Activated CD4-positive, CD25-positive, alpha-beta regulatory T cell treated with anti-CD3 and anti-CD28 coated beads, Interleukin-2, amount 50 U/mL, for 24 hours (primary cell): Measurements from ENCODE around the gene PDE1C.

Experiments used
- ATAC-seq, 2 donors: fragments of 150-1000 bp; cut with Tn5 transposase; one replicate each; pipeline ENCODE4 v1.10.0; 2021; ENCODE audit warnings: mild to moderate bottlenecking in 1 of 2, moderate library complexity in 1 of 2

The PDE1C gene

DNA sequence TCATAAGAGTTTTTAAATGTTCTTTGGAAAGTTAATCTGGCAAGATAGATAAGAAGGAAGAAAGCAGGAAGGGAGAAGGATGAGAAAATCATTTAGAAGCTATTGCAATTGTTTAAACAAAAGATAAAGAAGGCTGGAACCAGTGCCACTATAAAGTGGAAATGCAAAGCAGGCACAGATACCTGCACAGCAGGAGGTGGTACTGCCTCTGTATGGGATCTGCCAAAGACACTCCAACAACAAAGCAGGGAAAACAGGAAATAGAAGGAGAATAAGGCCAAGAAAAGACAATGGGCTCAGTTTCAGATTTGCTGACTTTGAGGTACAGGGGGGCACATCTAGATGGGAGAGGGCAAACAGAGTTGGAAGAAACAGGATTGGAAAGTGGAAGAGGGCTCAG is 244.6 kb downstream of the PDE1C start:
- no peak for ATAC-seq

DNA sequence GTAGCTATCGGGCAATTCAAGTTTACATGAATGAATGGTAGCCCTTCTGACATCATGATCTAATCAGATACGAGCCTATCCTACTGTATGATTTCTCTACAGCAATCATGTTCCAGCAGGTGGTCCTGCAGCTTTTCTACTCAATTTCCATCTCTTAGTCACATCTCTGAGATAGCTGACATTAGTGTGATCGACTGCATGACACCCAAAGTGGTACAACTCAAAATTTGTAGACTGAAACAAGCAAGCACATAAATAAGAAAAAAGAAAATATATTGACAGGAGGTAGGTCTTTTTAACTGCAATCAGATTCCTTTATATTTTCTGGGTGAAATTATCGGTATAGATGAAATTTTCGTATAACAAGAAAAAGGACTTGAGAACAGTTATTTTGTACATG is 251.2 kb downstream of the PDE1C start:
- no peak for ATAC-seq

DNA sequence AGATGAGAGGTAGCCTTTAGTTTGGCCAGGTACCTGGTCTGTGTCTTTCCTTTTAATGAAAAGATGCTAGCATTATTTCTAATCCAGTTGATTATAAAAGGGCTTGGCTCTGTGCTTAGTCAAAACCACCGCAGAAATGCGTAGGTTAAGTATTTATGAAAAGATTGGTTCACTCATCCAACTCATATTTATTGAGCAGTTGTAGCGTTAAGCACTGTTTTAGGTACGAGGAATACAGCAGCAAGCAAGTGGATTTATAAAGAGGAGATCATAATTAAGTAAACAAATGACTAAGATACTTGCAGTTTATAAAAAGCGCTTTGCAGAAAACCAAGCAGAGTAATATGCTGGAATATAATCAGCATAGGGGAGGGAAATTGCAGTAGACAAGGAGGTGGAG is 253.4 kb downstream of the PDE1C start:
- ATAC-seq: no peak

DNA sequence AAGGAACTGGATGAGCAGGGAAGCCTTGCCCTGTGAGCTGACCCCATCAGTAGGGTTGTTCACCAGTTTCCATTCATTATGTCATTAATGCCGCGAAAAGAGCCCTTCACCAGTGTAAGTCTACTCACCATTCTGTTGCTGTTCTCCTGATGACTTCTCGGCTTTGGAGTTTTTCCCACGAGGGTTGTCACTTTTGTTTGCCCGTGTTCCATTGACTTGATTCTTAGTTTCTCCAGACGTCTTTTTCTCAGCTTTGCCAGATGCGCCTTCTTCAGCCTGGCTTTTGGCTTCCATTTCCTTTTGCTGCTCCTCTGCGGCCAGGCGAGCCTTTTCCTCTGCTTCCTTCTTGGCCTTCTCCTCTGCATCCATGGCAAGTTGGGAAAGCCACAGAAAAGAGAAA is 254.4 kb downstream of the PDE1C start:
- no peak for ATAC-seq

DNA sequence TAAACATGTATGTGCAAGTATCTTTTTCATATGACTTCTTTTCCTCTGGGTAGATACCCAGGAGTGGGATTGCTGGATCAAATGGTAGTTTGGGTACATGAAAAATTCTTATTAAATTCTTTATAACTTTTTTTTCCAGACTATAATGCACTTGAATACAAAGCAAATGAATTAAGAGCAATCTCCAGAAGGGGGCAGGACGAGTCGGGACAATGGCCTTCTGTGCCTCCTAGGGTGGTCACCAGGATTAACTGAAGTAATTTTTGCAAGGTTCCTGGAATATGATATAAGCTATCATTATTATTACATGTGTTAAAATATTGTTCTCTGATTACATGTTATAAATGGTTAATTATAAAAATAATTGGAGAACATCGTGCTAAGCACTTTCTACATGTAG is 256.0 kb downstream of the PDE1C start:
- no peak for ATAC-seq

DNA sequence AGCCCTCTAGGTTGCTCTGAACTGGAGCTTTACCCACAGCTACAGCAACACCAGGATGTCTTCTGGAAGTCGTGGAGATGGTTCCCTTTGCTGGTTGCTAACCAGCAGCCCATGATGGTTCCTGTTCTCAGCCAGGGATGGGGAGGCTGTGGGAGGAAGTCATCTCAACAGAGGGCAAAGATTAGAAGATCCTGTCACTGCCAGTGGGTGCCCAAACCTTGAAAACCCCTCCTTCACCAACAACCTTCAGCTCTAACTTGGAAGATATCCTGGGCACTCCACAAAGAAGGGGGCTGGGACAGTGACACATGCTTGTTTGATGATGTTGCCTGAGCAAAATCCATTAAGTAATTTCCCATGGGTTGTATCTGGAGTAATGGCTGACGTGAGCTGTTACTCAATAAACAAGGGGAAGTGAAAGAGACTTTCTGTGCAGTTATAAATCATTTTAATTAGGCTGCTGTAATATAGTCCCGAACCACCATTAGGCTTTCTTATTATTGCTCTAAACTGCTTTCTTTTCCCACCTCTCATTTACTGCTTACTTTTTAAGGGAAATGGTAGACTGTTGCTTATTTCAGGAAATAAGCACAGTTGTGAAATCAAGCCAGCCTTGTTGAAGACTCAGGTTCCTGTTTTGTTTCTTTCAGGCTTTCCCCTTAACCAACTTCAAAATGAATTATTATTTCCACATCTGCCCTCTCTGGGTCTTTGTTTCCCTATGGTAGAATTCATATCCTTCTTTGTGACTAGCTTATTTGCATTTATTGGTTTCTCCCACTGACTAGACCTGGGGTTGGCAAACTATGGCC is 258.4 kb downstream of the PDE1C start:
- ATAC-seq: no peak

DNA sequence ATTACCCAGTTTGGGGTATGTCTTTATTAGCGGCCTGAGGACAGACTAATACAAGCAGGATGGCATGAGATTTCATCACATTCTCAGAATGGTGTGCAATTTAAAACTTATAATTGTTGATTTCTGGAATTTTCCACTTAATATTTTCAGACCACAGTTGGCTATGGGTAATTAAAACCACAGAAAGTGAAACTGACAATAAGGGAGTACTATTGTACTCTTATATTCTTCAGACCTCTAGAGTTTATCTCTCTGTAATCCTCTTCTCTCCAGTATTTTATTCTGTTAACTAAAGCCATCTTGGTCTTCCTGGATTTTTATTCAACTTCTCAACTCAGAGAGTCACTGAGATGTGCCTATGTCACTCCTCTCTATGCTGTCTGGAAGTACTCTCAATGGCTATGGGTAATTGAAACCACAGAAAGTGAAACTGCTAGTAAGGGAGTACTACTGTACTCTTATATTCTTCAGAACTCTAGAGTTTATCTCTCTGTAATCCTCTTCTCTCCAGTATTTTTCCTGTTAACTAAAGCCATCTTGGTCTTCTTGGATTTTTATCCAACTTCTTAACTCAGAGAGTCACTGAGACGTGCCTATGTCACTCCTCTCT is 264.9 kb downstream of the PDE1C start:
- ATAC-seq: no peak

DNA sequence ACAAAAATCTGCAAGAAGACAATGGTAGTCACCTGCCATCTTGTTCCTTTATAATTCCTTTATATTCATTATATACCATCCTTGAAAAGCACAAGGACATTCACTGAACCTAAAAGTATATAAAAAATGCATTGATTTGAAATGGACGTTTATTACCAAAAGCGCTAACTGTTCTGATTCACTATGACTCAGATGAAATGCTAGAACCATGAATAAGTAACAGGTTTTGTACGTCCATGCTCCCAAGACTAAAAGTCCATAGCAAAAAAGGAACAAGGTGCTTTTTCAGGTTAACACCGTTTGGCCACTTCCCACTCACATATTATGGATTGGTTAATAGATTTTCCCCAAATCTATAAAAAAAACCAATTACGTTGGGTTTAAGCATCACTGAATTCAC is 273.8 kb downstream of the PDE1C start:
- ATAC-seq: no peak

DNA sequence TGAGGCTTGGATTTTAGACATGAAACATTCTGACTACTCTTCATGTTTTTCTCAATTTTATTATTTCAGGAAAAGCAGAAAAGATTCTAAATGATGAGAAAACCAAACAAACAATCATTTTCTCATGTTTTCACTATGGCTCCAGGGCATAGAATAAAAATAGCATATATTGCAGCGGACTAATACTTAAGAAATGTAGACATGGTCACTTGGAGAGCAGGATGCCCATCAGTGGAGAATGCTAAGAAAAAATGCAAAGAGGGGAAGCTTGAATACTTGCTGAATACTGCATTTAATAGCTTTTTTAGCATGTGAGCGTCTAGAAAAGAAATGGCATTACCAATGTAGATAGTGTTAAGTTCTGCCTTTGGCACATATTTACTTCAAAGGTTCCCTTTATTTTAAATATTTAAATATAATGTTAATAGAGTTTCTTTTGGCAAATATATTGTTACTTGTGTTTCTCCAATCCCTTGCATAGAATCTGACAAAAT is 275.3 kb downstream of the PDE1C start:
- no peak for ATAC-seq

DNA sequence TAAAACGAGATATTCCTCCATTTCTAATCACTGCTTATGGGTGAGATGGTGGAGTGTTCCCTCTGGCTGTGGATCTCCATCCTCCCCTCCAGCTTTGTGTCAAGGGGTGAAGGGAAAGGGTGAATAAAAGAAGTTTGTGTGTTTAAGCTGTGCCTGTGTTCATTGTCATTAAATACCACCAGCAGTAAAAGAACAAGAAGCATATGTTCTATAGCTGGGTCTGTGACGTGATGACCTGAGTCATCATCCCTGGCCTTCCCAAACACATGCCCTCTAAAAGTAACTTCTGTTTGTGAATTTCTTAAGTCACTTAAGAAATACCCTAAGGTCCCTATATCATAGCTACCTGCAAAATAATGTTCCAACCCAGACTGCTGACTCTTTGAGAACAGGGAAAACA is 278.3 kb downstream of the PDE1C start:
- ATAC-seq: no peak

DNA sequence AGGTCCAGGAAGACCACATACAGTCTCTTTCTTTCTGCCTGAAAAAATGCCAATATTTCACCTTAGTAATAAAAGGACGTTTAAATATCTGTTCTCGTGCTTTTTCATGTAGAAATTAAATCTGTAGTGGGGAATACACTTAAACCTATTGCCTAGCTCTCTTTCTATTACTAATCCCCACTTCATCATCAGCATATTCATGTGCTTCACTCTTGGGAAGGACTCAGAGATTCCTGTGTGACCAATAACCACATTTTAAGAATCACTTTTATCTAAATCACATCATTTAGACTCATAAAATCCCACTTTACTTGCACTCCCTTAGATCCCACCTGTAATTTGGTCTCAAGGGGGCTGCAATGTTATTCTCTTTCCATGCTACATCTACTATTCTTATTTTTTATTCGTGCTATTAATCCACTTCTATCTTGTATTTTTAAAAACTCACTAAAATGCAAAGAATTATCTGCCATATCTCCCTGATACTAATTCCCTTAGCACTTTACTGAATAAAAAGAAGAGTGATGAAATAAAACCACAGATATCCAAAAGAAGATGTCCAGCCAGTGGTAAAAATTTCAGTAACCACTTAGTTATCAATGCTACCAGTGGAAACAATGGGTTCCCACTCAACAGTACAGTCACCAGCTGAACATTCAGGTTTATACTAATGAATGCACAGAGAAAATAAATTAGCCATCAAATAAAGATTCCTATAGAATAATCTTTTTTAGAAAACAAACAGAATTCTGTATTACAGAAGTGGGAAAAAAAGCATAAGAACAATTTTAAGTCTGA is 281.1 kb downstream of the PDE1C start:
- ATAC-seq: no peak

DNA sequence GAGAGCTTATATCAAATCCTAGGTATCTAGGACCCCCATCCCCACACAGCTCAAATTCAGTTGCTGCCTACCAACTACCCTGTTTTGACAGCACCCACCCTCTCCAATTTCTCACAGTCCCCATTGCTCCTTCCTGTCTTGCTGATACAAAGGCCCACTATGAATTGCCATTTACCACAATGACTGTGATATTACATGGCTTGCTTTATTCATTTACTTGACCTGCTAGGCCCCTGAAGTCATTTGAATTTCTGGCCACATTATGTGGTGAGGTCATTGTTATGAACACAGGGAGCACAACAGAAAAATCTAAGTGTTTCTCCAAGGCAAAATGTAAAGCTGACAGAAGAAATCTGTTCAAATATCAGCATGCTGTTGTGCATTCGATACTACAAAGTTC is 281.8 kb downstream of the PDE1C start:
- no peak for ATAC-seq

DNA sequence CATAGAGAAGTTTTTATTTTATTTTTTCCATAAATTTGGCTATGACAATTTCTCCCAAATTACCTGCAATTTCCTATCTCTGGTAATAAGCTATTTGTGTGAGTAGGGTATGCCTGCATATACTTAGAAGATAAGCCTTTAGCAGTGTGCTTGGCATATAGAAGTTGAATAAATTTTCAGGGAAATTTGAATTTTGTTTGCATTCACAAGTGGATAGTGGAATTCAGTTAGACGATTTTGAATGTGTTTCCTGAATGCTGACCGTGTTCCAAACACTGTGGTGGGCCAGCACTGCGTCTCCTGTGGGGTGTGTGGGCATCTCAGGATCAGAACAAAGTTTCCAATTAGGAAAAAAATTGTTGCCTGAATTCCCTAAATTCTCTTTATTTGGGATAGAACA is 283.9 kb downstream of the PDE1C start:
- ATAC-seq: no peak

DNA sequence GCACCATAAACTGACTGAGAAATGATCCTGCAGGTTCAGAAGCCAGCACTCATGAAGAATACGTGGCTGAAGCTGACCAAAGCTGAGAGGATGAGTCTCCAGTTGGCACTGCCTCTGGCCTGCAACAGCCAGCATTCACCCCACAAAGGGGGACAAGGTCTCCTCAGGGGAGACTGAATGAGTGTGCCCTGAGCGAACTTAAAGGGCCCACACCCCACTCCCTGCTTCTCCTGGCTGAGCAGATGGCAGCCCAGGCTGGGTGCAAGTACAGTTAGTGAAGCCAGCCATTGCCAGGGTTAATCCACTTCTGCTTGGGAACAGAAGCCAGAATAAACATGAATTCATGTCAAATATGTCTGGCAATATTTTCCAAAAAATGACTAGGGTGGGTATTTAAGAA is 285.1 kb downstream of the PDE1C start:
- no peak for ATAC-seq

DNA sequence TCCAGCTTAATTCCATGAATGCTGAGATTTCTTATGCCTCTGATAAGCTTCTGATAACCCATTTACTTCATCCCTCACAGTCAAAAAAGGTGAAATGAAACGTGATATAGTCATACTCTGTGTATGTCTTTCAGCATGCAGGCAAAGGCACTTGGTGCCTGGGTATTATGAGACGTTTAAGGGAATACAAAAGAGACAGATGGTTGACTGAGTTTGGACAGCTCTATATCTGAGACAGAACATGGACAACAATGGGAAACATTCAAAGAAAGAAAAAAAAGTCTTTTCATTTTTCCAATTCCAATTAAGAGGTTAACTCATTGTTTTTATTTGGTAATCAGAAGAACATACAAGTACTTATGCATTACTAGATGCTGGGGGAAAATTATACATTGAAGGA is 287.0 kb downstream of the PDE1C start:
- ATAC-seq: no peak

DNA sequence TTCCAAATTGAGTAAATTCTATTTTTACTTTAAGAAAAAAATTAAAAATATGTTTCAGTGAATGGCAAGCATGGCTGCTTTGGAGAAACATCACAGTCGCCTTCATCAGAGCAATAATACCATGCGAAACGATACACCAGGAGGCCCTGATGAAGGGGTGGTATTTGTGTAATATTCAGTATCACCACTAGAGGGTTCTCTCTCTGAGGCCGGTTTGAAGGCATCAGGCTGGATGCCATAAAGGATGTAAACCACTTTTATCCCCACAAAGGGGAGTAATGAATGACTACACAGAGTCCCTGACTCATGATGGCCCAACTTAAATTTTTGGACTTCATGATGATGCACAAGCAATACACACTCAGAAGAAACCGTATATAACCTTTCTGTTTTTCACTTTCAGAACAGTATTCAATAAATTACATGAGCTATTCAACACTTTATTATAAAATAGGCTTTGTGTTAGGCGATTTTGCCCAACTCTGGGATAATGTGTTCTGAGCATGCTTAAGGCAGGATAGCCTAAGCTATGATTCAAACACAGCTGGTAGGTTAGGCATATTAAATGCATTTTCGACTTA is 287.7 kb downstream of the PDE1C start:
- no peak for ATAC-seq

DNA sequence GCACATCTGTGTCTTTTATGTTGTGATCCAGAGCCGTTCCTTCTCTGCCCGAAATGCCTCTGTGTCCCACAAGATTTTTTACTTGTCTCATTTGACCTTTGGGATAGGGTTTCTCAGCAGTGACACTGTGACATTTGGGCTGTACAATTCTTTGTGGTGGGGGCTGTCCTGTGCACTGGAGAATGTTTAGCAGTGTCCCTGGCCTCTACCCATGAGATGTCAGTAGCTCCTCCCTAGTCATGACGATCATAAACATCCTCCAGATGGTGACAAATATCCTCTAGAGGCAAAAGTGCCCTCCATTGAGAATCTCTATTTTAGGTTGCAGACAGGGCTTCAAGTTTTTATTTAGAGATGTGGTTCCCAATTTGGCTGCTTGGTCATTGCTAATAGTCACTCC is 291.9 kb downstream of the PDE1C start:
- no peak for ATAC-seq

DNA sequence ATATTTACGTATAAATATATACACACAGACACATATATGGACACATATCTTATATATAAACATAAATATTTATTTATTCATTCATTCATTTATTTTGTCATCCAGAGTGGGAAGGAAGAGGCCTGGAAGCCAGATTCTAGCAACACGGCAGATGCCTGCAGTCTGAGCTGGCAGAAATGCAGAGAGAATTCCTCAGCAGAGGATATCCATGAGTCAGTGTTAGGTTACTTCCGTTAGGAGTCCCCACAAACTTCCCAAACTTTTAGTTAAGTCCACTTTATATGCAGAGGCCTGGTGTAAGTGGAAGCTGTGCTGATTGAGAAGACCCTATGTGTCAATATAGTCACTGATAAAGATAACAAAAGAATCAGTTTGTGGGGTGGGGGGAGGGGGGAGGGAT is 293.6 kb downstream of the PDE1C start:
- no peak for ATAC-seq

DNA sequence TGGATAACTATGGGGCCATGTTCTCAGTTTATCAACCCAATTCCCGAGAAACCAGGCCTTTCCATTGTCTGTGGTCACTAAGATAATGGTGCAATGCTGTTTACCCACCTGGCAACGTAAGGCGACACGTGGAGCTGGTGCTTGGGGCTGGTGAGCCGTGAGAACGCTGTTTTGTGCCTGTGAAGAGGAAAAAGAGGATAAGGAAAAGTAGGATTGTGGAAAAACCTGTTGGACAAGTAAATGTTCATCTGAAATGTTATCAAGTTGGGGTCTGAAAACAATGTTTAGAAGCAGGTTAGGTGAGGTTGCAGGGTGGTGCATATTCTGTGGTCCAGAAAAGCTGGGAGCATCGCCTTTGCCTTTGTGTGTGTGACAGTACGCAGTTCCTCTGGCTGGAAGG is 294.7 kb downstream of the PDE1C start:
- no peak for ATAC-seq

DNA sequence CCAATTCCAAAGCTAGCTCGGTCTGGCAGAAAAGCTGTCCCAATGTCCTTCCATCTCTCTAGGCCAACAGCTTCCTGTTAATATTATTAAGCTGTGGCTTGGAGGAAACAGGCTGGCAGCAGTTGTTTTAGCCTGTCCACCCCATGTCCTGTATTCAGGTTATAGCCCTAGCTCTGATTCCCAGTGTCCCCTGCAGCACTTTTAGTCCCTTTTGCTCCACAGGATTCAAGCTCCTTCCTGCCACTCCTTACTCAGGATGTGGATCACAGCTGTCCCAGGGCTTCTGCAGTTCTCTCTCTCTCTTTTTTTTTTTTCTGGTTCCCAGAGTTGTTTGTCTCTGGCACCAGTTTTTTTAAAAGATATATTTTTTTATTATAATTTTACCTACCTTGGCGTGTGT is 298.0 kb downstream of the PDE1C start:
- ATAC-seq: no peak

DNA sequence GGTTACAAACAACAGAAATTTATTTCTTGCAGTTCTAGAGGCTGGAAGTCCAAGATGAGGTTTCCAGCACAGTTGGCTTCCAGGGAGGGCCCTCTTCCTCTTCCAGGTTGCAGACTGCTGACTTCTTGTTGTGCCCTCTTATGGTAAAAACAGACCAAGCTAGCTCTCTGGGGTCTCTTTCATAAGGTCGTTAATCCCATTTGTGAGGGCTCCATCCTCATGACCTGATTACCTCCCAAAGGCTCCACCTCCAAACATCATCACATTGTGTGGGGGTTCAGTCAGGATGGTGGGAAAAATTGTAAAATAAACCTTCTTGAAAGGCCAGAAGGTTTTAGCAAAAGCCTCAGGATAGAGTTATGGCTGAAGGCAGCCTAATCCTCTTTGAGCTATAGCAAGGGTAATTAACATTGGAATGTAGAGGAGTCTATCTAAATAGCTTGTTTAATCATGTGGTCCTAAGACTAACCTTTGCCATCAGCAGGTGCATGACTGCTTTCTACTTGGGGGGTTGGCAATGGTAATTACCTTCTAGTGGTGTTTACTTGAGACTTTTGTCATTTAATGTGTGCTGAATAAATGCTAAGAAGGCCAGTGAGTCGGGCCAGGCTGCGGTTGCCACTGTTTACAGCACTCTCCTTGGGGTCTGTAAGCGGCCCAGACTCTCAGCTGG is 302.4 kb downstream of the PDE1C start:
- no peak for ATAC-seq

DNA sequence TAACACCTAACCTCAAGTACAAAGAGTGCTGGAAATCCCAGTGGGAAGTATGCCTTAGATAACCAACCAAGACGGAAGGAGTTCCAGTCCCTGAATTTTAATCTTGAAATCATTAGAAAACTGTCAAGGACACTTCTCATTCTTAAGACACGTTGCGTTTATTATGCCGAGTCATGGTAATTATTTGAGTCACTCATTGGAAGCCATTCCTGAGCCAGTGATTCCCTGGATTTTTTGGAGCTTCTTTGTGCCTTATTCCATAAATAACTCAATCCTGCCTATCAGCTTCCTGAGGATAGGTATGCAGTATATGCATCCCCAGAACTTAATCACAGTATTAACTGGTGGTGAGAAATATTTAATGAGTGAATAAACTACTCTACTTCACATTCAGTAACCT is 305.7 kb downstream of the PDE1C start:
- ATAC-seq: no peak

DNA sequence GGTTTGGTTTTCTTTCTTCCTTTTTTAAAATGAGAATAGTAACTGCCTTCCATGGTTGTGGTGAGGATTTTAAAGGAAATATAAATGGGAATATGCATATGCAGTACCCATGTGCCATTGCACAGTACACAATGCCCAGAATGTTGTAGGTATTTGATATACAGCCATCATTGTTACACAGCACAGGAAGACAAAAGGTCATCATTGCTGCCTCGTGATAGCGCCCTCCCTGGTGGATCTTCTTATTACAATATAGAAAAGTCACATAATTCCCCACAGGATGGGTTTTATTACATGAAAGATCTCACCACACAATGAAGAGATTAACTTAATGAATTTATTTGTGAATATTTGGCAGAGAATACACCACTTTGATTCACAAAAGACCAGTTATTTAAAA is 306.7 kb downstream of the PDE1C start:
- no peak for ATAC-seq
